Mesenchymal stem cell (in vitro differentiated cells and primary cell): ENCODE results near the gene MPG.

Experiments used
- DNase-seq: peaks from one replicate; pipeline ENCODE4 v3.0.0-alpha.2; 2013
- H2AFZ ChIP-seq: one replicate; pipeline ENCODE4 v1.6.1; 2013; ENCODE audit warnings: low read depth, mild to moderate bottlenecking, control low read depth, inconsistent platforms, low read length, moderate library complexity
- H2AK5ac ChIP-seq: 2 replicates; pipeline ENCODE4 v1.6.1; 2013; ENCODE audit warnings: low read length, moderate library complexity, mild to moderate bottlenecking, inconsistent platforms; ENCODE audit not compliant: severe bottlenecking
- H2BK120ac ChIP-seq: one replicate; pipeline ENCODE4 v1.6.1; 2013; ENCODE audit warnings: low read depth, mild to moderate bottlenecking, inconsistent platforms, low read length, moderate library complexity
- H2BK12ac ChIP-seq, 2 experiments: one replicate each; pipeline ENCODE4 v1.6.1; 2013; ENCODE audit warnings: inconsistent platforms in 2 of 2, low read length in 2 of 2, mild to moderate bottlenecking in 2 of 2, moderate library complexity in 2 of 2, control low read depth in 1 of 2
- H2BK15ac ChIP-seq: one replicate; pipeline ENCODE4 v1.6.1; 2013; ENCODE audit warnings: mild to moderate bottlenecking, low read depth, inconsistent platforms; ENCODE audit not compliant: poor library complexity, severe bottlenecking
- H2BK5ac ChIP-seq: 2 replicates; pipeline ENCODE4 v1.6.1; 2013; ENCODE audit warnings: low read depth, mild to moderate bottlenecking, low read length, control low read depth, inconsistent platforms; ENCODE audit not compliant: poor library complexity, severe bottlenecking
- H3K14ac ChIP-seq, 2 experiments: one replicate each; pipeline ENCODE4 v1.6.1; 2013; ENCODE audit warnings: inconsistent platforms in 2 of 2, low read length in 2 of 2, control low read depth in 1 of 2, mild to moderate bottlenecking in 1 of 2, moderate library complexity in 1 of 2
- H3K18ac ChIP-seq, 2 experiments: one replicate each; pipeline ENCODE4 v1.6.1; 2013; ENCODE audit warnings: inconsistent platforms in 2 of 2, low read length in 2 of 2, control low read depth in 1 of 2, low read depth in 1 of 2, mild to moderate bottlenecking in 1 of 2
- H3K23ac ChIP-seq, 2 experiments: one replicate each; pipeline ENCODE4 v1.6.1; 2013; ENCODE audit warnings: inconsistent platforms in 2 of 2, low read length in 2 of 2, mild to moderate bottlenecking in 2 of 2, moderate library complexity in 2 of 2, control low read depth in 1 of 2
- H3K27ac ChIP-seq: 2 replicates; pipeline ENCODE4 v1.5.1; 2013; ENCODE audit warnings: mild to moderate bottlenecking, moderate library complexity, low read length, control low read depth, inconsistent platforms; ENCODE audit not compliant: poor library complexity, severe bottlenecking
- H3K27me3 ChIP-seq, 2 experiments: 2 replicates each; pipeline versions ENCODE4 v1.6.1 to v1.7.0; 2013; ENCODE audit warnings: low read length in 2 of 2, mild to moderate bottlenecking in 2 of 2, moderate library complexity in 2 of 2, control low read depth in 1 of 2, inconsistent platforms in 1 of 2; ENCODE audit not compliant: control insufficient read depth in 1 of 2, insufficient read depth in 1 of 2
- H3K36me3 ChIP-seq, 2 experiments: 2 replicates each; pipeline versions ENCODE4 v1.6.1 to v1.7.0; 2013; ENCODE audit warnings: low read length in 2 of 2, control low read depth in 1 of 2, inconsistent platforms in 1 of 2, low read depth in 1 of 2, mild to moderate bottlenecking in 1 of 2; ENCODE audit not compliant: insufficient read depth in 2 of 2, control insufficient read depth in 1 of 2
- H3K4ac ChIP-seq, 2 experiments: one replicate each; pipeline ENCODE4 v1.6.1; 2013; ENCODE audit warnings: inconsistent platforms in 2 of 2, low read length in 2 of 2, mild to moderate bottlenecking in 2 of 2, moderate library complexity in 2 of 2, control low read depth in 1 of 2, low read depth in 1 of 2
- H3K4me1 ChIP-seq: 2 replicates; pipeline ENCODE4 v1.6.1; 2013; ENCODE audit warnings: low read depth, low read length, control low read depth; ENCODE audit not compliant: control insufficient read depth, insufficient read depth
- H3K4me2 ChIP-seq: 2 replicates; pipeline ENCODE4 v1.6.1; 2013; ENCODE audit warnings: low read length, mild to moderate bottlenecking, inconsistent platforms; ENCODE audit not compliant: poor library complexity, severe bottlenecking
- H3K4me3 ChIP-seq, 2 experiments: 2 replicates each; pipeline versions ENCODE4 v1.5.1 to v1.7.0; 2013; ENCODE audit warnings: low read length in 2 of 2, mild to moderate bottlenecking in 2 of 2, control low read depth in 1 of 2, low read depth in 1 of 2; ENCODE audit not compliant: insufficient read depth in 1 of 2
- H3K79me1 ChIP-seq: replicated peaks from 2 replicates; pipeline ENCODE4 v1.6.1; 2013; ENCODE audit warnings: mild to moderate bottlenecking, control low read depth, low read length, inconsistent platforms; ENCODE audit not compliant: poor library complexity, severe bottlenecking
- H3K9ac ChIP-seq: 2 replicates; pipeline ENCODE4 v1.7.0; 2013; ENCODE audit warnings: mild to moderate bottlenecking, low read length, moderate library complexity
- H3K9me3 ChIP-seq: 2 replicates; pipeline ENCODE4 v1.7.0; 2013; ENCODE audit warnings: mild to moderate bottlenecking, low read length; ENCODE audit not compliant: control insufficient read depth
- H4K8ac ChIP-seq: one replicate; pipeline ENCODE4 v1.6.1; 2013; ENCODE audit warnings: inconsistent platforms, mild to moderate bottlenecking, low read length, moderate library complexity
- H4K91ac ChIP-seq: one replicate; pipeline ENCODE4 v1.6.1; 2013; ENCODE audit warnings: mild to moderate bottlenecking, low read length, inconsistent platforms
- WGBS: methylation state at CpG from one replicate; pipeline ENCODE4 v1.1.7; 2013; ENCODE audit warnings: mixed read lengths; 5-methylcytosine and 5-hydroxymethylcytosine counted together

Gene MPG

DNA sequence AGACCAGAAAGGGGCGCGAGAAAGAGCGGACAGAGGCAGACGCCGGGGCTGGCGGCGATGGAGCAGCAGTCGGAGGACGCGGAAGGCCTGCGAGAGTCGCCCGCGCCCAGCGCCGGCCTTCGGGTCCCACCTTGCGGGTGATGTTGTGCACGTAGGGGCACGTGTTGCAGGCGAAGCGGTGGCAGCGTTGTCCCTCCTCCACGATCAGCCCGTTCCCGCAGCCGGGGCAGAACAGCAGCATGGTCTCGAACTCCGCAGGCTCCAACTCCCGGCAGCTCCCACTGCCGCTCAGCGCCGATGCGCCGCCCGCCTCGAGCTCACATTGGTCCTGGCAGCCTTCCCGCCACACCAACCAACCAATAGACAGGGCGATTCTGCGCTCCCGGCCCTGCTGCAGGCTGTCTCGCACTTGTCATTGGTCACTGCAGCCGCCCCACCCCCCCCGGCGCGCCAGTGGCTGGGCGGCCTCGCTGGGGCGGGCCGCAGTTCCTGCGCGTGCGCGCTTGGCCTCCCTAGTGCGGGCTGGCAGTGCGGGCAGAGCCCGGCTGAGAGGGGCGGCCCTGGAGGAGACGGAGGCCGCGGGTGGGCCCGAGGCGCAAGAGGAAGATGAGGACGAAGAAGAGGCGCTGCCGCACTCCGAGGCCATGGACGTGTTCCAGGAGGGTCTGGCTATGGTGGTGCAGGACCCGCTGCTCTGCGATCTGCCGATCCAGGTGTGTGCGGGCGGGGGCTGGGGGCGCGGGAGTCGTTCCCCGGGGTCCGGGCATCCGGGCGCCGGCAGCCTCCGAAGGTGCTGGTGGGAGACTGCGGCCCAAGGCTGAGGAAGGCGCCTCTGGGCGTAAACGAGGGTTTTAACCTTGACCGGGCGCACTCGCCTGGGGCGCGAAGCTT lies 24.4 kb upstream of the MPG start, which contains the start of the genes POLR3K and SNRNP25:
POLR3K (minus strand) TSS at position 263 of the 891 bp plus-strand sequence; CDS start at position 241, 22 bp downstream.
SNRNP25 (plus strand) TSS at position 483 of the 891 bp plus-strand sequence; CDS start at position 672, 189 bp downstream.
- Histone ChIP-seq H2BK120ac (peak within 1 kb of the TSS; percentile 29), H3K4me1 (peaks cover 6% of the 10 kb centered on the region), H3K23ac (peak within 1 kb of the TSS in 1 of 2 experiments; percentile 34), H3K27me3 (no peaks in the 10 kb centered on the region), H2AK5ac (no peak within 1 kb of the TSS), H3K4me3 (peak within 1 kb of the TSS; percentile 81 to 94), H3K4ac (peak within 1 kb of the TSS in 1 of 2 experiments; percentile 54), H3K14ac (peak within 1 kb of the TSS in 1 of 2 experiments; percentile 85), H2BK12ac (peak within 1 kb of the TSS in 1 of 2 experiments; percentile 21), H2BK15ac (no peak within 1 kb of the TSS), H2BK5ac (no peak within 1 kb of the TSS), H3K27ac (peak within 1 kb of the TSS; percentile 64), H3K79me1 (peaks cover 16% of the 10 kb centered on the region), H3K18ac (peak within 1 kb of the TSS; percentile 59 to 90), H4K8ac (peak within 1 kb of the TSS; percentile 77), H3K9ac (peak within 1 kb of the TSS; percentile 85), H3K9me3 (no peaks in the 10 kb centered on the region), H3K36me3 (peaks cover 43% of the 10 kb centered on the region in 2 experiments), H4K91ac (peak within 1 kb of the TSS; percentile 84), H2AFZ (peak within 1 kb of the TSS; percentile 54), H3K4me2 (peak within 1 kb of the TSS; percentile 90)
- peak; percentile 98 for DNase-seq
- 2% methylated on average over 90 of the region's 91 CpGs for WGBS

DNA sequence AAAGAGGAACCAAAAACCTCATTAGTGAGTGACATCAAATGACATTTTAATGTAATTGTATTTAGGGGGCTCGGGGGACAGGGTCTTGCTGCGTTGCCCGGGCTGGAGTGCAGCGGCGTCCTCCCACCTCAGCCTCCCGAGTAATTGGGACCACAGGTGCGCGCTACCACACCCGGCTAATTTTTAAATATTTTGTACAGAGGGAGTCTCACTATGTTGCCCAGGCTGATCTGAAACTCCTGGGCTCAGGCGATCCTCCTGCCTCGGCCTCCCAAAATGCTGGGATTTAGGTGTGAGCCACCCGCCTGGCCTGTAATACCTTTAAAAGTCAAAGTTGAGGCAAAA lies 23.8 kb upstream of the MPG start:
- H3K36me3 ChIP-seq, result peaks cover 46 to 49% of the 10 kb centered on the region in 2 experiments
- H3K4me1 ChIP-seq, result peaks cover 6% of the 10 kb centered on the region
- H3K23ac ChIP-seq, result no peak overlapping the region
- H3K4me2 ChIP-seq, result peak overlapping the region; percentile 90
- H3K14ac ChIP-seq, result no peak overlapping the region
- H4K8ac ChIP-seq, result no peak overlapping the region
- H3K27me3 ChIP-seq, result no peaks in the 10 kb centered on the region
- H2AK5ac ChIP-seq, result no peak overlapping the region
- no peak overlapping the region for H3K27ac ChIP-seq
- H2BK15ac ChIP-seq, result no peak overlapping the region
- no peak overlapping the region for H2AFZ ChIP-seq
- H2BK12ac ChIP-seq, result peak overlapping the region in 1 of 2 experiments; percentile 21
- peak overlapping the region; percentile 85 for H3K9ac ChIP-seq
- peak overlapping the region; percentile 81 to 94 for H3K4me3 ChIP-seq
- 67% methylated on average over 12 of the region's 12 CpGs for WGBS
- H3K18ac ChIP-seq, result peak overlapping the region in 1 of 2 experiments; percentile 90
- H3K4ac ChIP-seq, result no peak overlapping the region
- peak overlapping the region; percentile 29 for H2BK120ac ChIP-seq
- H3K9me3 ChIP-seq, result no peaks in the 10 kb centered on the region
- DNase-seq, result no peak
- H2BK5ac ChIP-seq, result no peak overlapping the region
- H4K91ac ChIP-seq, result no peak overlapping the region
- peaks cover 15% of the 10 kb centered on the region for H3K79me1 ChIP-seq

DNA sequence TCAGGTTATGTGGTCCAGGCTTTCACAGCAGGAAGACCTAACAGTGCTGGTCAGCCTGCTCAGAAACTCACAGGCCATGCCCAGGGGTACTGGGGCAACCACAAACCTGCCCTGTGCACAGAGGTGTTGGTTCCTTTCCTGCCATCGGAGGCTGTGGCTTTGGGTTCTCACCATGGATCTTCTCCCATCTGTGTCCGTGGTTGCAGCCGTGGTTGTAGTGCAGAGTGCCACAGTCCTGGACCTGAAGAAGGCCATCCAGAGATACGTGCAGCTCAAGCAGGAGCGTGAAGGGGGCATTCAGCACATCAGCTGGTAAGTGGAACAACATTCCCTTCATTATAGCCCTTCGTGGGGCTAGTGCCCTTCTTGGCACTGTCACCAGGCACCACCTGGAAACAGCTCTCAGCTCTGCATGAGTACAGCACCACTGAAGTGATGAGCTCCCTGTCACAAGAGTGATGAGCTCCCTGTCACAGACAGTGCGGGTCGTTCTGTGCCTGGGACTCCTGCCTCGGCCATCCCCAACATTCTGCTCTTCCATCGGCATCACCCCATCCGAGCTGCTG lies 22.4 kb upstream of the MPG start:
- H2BK5ac ChIP-seq, result no peak overlapping the region
- no peak overlapping the region for H3K18ac ChIP-seq
- H3K9ac ChIP-seq, result no peak overlapping the region
- H2BK12ac ChIP-seq, result no peak overlapping the region
- no peak overlapping the region for H2BK15ac ChIP-seq
- H2AFZ ChIP-seq, result no peak overlapping the region
- peaks cover 6% of the 10 kb centered on the region for H3K4me1 ChIP-seq
- DNase-seq, result no peak
- H3K36me3 ChIP-seq, result peaks cover 56 to 58% of the 10 kb centered on the region in 2 experiments
- H4K91ac ChIP-seq, result no peak overlapping the region
- no peaks in the 10 kb centered on the region for H3K9me3 ChIP-seq
- no peak overlapping the region for H4K8ac ChIP-seq
- H3K27ac ChIP-seq, result no peak overlapping the region
- no peak overlapping the region for H3K4me2 ChIP-seq
- no peak overlapping the region for H3K4ac ChIP-seq
- H3K4me3 ChIP-seq, result no peak overlapping the region
- H3K23ac ChIP-seq, result no peak overlapping the region
- no peaks in the 10 kb centered on the region for H3K27me3 ChIP-seq
- H3K14ac ChIP-seq, result no peak overlapping the region
- H2AK5ac ChIP-seq, result no peak overlapping the region
- no peak overlapping the region for H2BK120ac ChIP-seq
- H3K79me1 ChIP-seq, result peaks cover 18% of the 10 kb centered on the region
- 94% methylated on average over 11 of the region's 11 CpGs for WGBS
